CD4-positive, alpha-beta T cell (primary cell): ENCODE results near the gene DLX5. TPM values are rescaled to one million over a fixed set of nuclear protein-coding genes. Genes with fewer than 3 reads are reported as not detected.

ENCODE experiments used
- ATAC-seq: fragments of 200-7000 bp; cut with Tn5 transposase; one replicate; pipeline ENCODE4 v1.10.0; 2022; ENCODE audit warnings: mild to moderate bottlenecking; ENCODE audit not compliant: poor library complexity
- CTCF ChIA-PET: fragments of 350-600 bp; sonication (Branson Sonifier 250); formaldehyde crosslinking; loops from one replicate; lab custom pipeline; 2021; ENCODE audit warnings: antibody characterized with exemption, inconsistent platforms; lab: Charles Lee
- POLR2A ChIA-PET: fragments of 350-600 bp; sonication (Branson Sonifier 250); formaldehyde crosslinking; loops from one replicate; lab custom pipeline; 2021; ENCODE audit warnings: antibody characterized with exemption, inconsistent platforms; lab: Charles Lee
- DNase-seq, 14 experiments: peaks; one replicate each; pipeline ENCODE4 v3.0.0-alpha.2; 2013 to 2020; ENCODE audit warnings: mixed read lengths in 2 of 14
- H3K27ac ChIP-seq, 2 donors: one replicate each; pipeline versions ENCODE4 v1.5.1 to v1.7.0; 2013; ENCODE audit warnings: low read length in 2 of 2, low read depth in 1 of 2, mild to moderate bottlenecking in 1 of 2
- H3K27me3 ChIP-seq, 2 experiments: 1 replicate in 1 of 2; 2 replicates in 1 of 2; pipeline versions ENCODE4 v1.6.1 to v1.7.0; 2013; ENCODE audit warnings: low read length in 2 of 2, control low read depth in 1 of 2, mild to moderate bottlenecking in 1 of 2, moderate library complexity in 1 of 2; ENCODE audit not compliant: insufficient read depth in 2 of 2, control insufficient read depth in 1 of 2
- H3K36me3 ChIP-seq: one replicate; pipeline ENCODE4 v1.6.1; 2013; ENCODE audit warnings: low read length, control low read depth; ENCODE audit not compliant: insufficient read depth
- H3K4me1 ChIP-seq: one replicate; pipeline ENCODE4 v1.6.1; 2013; ENCODE audit warnings: low read length, control low read depth; ENCODE audit not compliant: insufficient read depth
- H3K4me3 ChIP-seq: one replicate; pipeline ENCODE4 v1.5.1; 2013; ENCODE audit warnings: mild to moderate bottlenecking, low read length, moderate library complexity
- H3K9me3 ChIP-seq, 2 experiments: 1 replicate in 1 of 2; 2 replicates in 1 of 2; pipeline versions ENCODE4 v1.6.1 to v1.7.0; 2013; ENCODE audit warnings: low read length in 2 of 2, mild to moderate bottlenecking in 2 of 2, control low read depth in 1 of 2, moderate library complexity in 1 of 2; ENCODE audit not compliant: control insufficient read depth in 1 of 2, insufficient read depth in 1 of 2
- H3K27ac Mint-ChIP-seq: one replicate; pipeline ENCODE4 v1.8.0; 2020; ENCODE audit warnings: mixed read lengths
- H3K27me3 Mint-ChIP-seq: one replicate; pipeline ENCODE4 v1.8.0; 2021; ENCODE audit warnings: mixed read lengths
- H3K36me3 Mint-ChIP-seq: one replicate; pipeline ENCODE4 v1.8.0; 2021; ENCODE audit warnings: low read depth, mixed read lengths
- H3K4me1 Mint-ChIP-seq: one replicate; pipeline ENCODE4 v1.8.0; 2021; ENCODE audit warnings: low read depth, mixed read lengths
- H3K4me3 Mint-ChIP-seq: one replicate; pipeline ENCODE4 v1.8.0; 2020; ENCODE audit warnings: mild to moderate bottlenecking, mixed read lengths
- H3K9me3 Mint-ChIP-seq: one replicate; pipeline ENCODE4 v1.8.0; 2020; ENCODE audit warnings: mixed read lengths
- intact Hi-C, 2 experiments: fragments of 100-400 bp; cut with DNase I in 1 of 2; cut with micrococcal nuclease in 1 of 2; formaldehyde crosslinking; loops; one replicate each; pipeline versions ENCODE4 v1.15.1 to v1.9.0; 2023 to 2025; cut with DNase I, micrococcal nuclease
- total RNA-seq, 174 experiments: library from RNA in 2 of 174; stranded (reverse) in 2 of 174; gene quantifications; one replicate each; pipeline ENCODE4 v1.2.3 and lab custom pipeline; 2021 to 2026
- TF ChIP-seq, protein P1 (sequence below): fragments of 200-600 bp; IDR thresholded peaks from one replicate; pipeline ENCODE4 v1.8.0; 2022; ENCODE audit warnings: antibody characterized with exemption, mild to moderate bottlenecking

Gene DLX5
- total RNA-seq, 2 experiments from 2014 or later: not detected

DNA sequence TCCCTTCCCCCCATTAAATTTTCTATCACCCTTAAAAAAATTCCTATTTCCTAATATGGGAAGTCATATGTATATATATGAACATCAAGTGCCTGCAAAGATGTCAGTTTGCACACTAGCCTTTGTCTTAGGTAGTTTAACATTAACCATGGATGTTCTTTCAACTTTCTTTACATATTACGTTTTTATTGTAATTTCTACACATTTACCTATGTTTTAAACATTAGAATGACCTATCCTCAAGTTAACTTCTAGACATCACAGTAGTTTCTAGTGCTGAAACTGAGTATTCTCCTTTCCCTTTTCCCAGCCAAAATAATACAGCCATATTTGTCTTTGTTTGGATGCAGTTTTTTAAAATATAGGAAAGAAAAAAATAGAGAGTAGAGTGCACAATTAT lies 13.5 kb downstream of the DLX5 start:
- Mint-ChIP-seq H3K36me3 (no peaks in the 10 kb centered on the region), H3K4me3 (no peak overlapping the region), H3K27me3 (peaks cover 99% of the 10 kb centered on the region), H3K27ac (no peak overlapping the region), H3K4me1 (peaks cover 7% of the 10 kb centered on the region), H3K9me3 (no peaks in the 10 kb centered on the region)
- POLR2A ChIA-PET: no interaction called here
- DNase-seq: no peak
- no peak overlapping the region for H3K4me3 ChIP-seq
- H3K4me1 ChIP-seq: peaks cover 10% of the 10 kb centered on the region
- H3K9me3 ChIP-seq: peaks cover 7 to 23% of the 10 kb centered on the region in 2 experiments
- peaks cover 79 to 94% of the 10 kb centered on the region in 2 experiments for H3K27me3 ChIP-seq
- TF ChIP-seq, protein P1, sequence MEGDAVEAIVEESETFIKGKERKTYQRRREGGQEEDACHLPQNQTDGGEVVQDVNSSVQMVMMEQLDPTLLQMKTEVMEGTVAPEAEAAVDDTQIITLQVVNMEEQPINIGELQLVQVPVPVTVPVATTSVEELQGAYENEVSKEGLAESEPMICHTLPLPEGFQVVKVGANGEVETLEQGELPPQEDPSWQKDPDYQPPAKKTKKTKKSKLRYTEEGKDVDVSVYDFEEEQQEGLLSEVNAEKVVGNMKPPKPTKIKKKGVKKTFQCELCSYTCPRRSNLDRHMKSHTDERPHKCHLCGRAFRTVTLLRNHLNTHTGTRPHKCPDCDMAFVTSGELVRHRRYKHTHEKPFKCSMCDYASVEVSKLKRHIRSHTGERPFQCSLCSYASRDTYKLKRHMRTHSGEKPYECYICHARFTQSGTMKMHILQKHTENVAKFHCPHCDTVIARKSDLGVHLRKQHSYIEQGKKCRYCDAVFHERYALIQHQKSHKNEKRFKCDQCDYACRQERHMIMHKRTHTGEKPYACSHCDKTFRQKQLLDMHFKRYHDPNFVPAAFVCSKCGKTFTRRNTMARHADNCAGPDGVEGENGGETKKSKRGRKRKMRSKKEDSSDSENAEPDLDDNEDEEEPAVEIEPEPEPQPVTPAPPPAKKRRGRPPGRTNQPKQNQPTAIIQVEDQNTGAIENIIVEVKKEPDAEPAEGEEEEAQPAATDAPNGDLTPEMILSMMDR: no peak
- ATAC-seq: no peak
- intact Hi-C loops: no loop called here
- H3K36me3 ChIP-seq: no peaks in the 10 kb centered on the region
- CTCF ChIA-PET: no interaction called here
- no peak overlapping the region for H3K27ac ChIP-seq

- Mint-ChIP-seq H3K4me1 (peaks cover 16% of the 10 kb centered on the region), H3K4me3 (peak overlapping the region; percentile 28), H3K27me3 (peaks cover 99% of the 10 kb centered on the region), H3K36me3 (no peaks in the 10 kb centered on the region), H3K9me3 (no peaks in the 10 kb centered on the region), H3K27ac (no peak overlapping the region)
- TF ChIP-seq, protein P1: no peak
- ATAC-seq (no peak), DNase-seq (no peak)
- no peak overlapping the region for H3K4me3 ChIP-seq
- peaks cover 79 to 88% of the 10 kb centered on the region in 2 experiments for H3K27me3 ChIP-seq
- intact Hi-C loops: no loop called here
- peaks cover 18% of the 10 kb centered on the region for H3K4me1 ChIP-seq
- ChIA-PET CTCF (no interaction called here), POLR2A (no interaction called here)
- peaks cover 7 to 28% of the 10 kb centered on the region in 2 experiments for H3K9me3 ChIP-seq
- no peak overlapping the region for H3K27ac ChIP-seq
- H3K36me3 ChIP-seq: no peaks in the 10 kb centered on the region
These were observed 14.6 kb downstream of the DLX5 start for GRCh38 chr7:97009753-97010732.

- no peak for ATAC-seq
- Histone ChIP-seq H3K27me3 (peaks cover 78 to 88% of the 10 kb centered on the region in 2 experiments), H3K27ac (no peak overlapping the region), H3K36me3 (no peaks in the 10 kb centered on the region), H3K4me3 (no peak overlapping the region), H3K9me3 (peaks cover 7 to 36% of the 10 kb centered on the region in 2 experiments), H3K4me1 (peaks cover 30% of the 10 kb centered on the region)
- DNase-seq: no peak
- Mint-ChIP-seq H3K27me3 (peaks cover 97% of the 10 kb centered on the region), H3K4me3 (no peak overlapping the region), H3K4me1 (peaks cover 26% of the 10 kb centered on the region), H3K27ac (no peak overlapping the region), H3K9me3 (no peaks in the 10 kb centered on the region), H3K36me3 (no peaks in the 10 kb centered on the region)
- ChIA-PET POLR2A (no interaction called here), CTCF (no interaction called here)
- intact Hi-C loops: no loop called here
- TF ChIP-seq, protein P1: no peak
These were observed 16.2 kb downstream of the DLX5 start for GRCh38 chr7:97008275-97008917.
